H1 (cell line): ENCODE data around the gene MARCOL.

Experiments used
- BRCA1 ChIP-seq: IDR thresholded peaks from 2 replicates; pipeline ENCODE4 v1.6.1; 2012; ENCODE audit warnings: low read depth, low read length, improper control_type of control experiment
- EP300 ChIP-seq, 2 experiments: IDR thresholded peaks; 1 replicate in 1 of 2; 2 replicates in 1 of 2; pipeline ENCODE4 v1.6.1; 2011 to 2012; ENCODE audit warnings: low read depth in 2 of 2, low read length in 2 of 2, mild to moderate bottlenecking in 2 of 2, borderline replicate concordance in 1 of 2, inconsistent platforms in 1 of 2, moderate library complexity in 1 of 2
- POLR2AphosphoS5 ChIP-seq: IDR thresholded peaks from 2 replicates; pipeline ENCODE4 v1.6.1; 2011; ENCODE audit warnings: low read depth, low read length
- RAD21 ChIP-seq, 2 experiments: IDR thresholded peaks in 1 of 2; conservative IDR thresholded peaks in 1 of 2; 2 replicates each; pipeline ENCODE4 v1.6.1; 2011; ENCODE audit warnings: low read depth in 2 of 2, low read length in 2 of 2, improper control_type of control experiment in 1 of 2, inconsistent platforms in 1 of 2, mild to moderate bottlenecking in 1 of 2, moderate library complexity in 1 of 2
- YY1 ChIP-seq: IDR thresholded peaks from 2 replicates; pipeline ENCODE4 v1.6.1; 2011; ENCODE audit warnings: low read depth, mild to moderate bottlenecking, low read length
- TF ChIP-seq, protein P1 (sequence below), 3 experiments: IDR thresholded peaks; 1 replicate in 2 of 3; 2 replicates in 1 of 3; pipeline versions ENCODE4 v1.5.1 to v1.6.1; 2011; ENCODE audit warnings: low read length in 3 of 3, mild to moderate bottlenecking in 3 of 3, inconsistent platforms in 2 of 3, low read depth in 1 of 3, moderate library complexity in 1 of 3; ENCODE audit not compliant: insufficient read depth in 1 of 3; ENCODE audit errors: control extremely low read depth in 1 of 3

DNA sequence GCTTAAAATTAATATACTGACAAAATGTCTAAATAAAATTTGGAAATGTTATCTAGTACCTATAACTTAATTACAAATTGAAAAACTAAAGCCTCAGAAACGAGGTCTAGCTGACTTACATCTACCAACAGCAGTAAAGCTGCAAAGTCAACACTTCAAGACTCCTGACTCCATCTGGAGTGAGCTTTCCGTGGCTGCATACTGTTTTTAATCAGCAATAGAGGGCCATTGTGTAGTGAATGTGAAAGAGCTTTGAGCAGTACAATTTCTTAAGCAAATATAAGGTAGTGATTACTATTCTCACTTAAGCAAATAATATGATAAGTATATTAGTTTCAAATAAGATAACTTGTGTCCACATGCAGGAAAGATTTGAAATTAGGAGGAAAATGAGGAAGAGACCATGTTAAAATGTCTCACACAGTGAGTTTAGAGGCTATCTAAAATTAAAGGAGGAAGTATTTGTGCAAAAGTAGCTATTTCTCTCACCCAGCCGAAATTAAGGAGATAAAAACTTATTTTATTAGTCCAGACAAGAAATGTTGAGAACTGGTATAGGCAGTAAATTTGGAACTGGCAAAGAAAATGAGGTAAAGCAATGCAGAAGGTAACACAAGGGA lies 29.1 kb upstream of the MARCOL start:
- TF ChIP-seq, protein P1, sequence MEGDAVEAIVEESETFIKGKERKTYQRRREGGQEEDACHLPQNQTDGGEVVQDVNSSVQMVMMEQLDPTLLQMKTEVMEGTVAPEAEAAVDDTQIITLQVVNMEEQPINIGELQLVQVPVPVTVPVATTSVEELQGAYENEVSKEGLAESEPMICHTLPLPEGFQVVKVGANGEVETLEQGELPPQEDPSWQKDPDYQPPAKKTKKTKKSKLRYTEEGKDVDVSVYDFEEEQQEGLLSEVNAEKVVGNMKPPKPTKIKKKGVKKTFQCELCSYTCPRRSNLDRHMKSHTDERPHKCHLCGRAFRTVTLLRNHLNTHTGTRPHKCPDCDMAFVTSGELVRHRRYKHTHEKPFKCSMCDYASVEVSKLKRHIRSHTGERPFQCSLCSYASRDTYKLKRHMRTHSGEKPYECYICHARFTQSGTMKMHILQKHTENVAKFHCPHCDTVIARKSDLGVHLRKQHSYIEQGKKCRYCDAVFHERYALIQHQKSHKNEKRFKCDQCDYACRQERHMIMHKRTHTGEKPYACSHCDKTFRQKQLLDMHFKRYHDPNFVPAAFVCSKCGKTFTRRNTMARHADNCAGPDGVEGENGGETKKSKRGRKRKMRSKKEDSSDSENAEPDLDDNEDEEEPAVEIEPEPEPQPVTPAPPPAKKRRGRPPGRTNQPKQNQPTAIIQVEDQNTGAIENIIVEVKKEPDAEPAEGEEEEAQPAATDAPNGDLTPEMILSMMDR (IDR thresholded peaks at IDR 0.05; ENCODE audit: control extremely low read depth in 1 of 3, insufficient read depth in 1 of 3, low read depth in 1 of 3, low read length in 3 of 3), result no peak
- TF ChIP-seq BRCA1 (no peak), POLR2AphosphoS5 (no peak), YY1 (no peak), RAD21 (IDR thresholded peaks at IDR 0.05 in 1 of 2, conservative IDR thresholded peaks at IDR 0.05 in 1 of 2; ENCODE audit: low read depth in 2 of 2, low read length in 2 of 2) (no peak), EP300 (IDR thresholded peaks at IDR 0.05; ENCODE audit: borderline replicate concordance in 1 of 2, low read depth in 2 of 2, low read length in 2 of 2) (no peak)
